GM12873 (cell line): Measurements from ENCODE around the gene RSL1D1.

Source experiments
- TF ChIP-seq, protein P1 (sequence below): IDR thresholded peaks from 2 replicates; pipeline ENCODE4 v1.5.1; 2012; ENCODE audit warnings: low read depth, mild to moderate bottlenecking, moderate library complexity, low read length, control low read depth; ENCODE audit not compliant: insufficient read depth; ENCODE audit errors: missing control alignments

The RSL1D1 gene

DNA sequence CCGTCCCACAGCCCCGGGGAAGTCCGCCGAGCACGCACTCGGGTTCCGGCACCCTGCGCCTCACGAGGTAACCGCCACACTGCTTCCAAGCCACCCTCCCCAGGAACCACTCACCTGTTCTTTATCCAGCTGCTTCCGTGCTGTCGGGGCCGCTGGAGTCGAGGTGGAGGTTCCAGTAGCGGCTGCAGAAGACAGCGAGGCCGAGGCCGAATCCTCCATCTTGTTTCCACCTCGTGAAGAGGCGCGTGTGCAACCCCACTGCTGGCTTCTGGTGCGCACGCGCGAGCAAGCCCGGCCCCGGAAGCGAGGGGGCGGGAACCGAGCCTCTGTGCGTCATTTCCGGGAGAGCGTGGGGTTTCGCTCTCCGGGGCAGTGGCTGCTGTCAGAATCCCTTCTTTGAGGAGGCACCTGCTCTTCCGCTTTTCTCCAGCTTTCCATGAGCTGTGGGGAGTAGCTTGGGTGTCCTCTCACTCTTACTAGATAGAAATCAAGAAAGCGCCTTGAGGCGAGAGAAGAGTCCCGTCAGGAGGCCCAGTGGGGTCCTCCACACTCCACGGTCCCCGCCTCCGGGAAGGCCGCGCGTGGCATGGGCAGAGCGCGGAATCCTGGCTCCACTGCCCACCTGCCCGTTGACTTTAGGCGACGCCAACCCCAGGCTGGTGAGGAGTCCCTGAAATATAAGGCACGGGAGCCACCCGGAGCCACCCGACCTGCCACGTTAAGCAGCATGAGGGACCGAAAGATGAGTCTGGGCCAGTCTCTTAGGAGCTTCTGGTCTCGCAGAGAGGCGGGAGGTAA lies at the start of gene RSL1D1:
Gene RSL1D1, minus strand, starts transcription at position 249 of the 798 bp plus-strand sequence. Its CDS starts 30 bp downstream, at position 219.
- TF ChIP-seq, protein P1, sequence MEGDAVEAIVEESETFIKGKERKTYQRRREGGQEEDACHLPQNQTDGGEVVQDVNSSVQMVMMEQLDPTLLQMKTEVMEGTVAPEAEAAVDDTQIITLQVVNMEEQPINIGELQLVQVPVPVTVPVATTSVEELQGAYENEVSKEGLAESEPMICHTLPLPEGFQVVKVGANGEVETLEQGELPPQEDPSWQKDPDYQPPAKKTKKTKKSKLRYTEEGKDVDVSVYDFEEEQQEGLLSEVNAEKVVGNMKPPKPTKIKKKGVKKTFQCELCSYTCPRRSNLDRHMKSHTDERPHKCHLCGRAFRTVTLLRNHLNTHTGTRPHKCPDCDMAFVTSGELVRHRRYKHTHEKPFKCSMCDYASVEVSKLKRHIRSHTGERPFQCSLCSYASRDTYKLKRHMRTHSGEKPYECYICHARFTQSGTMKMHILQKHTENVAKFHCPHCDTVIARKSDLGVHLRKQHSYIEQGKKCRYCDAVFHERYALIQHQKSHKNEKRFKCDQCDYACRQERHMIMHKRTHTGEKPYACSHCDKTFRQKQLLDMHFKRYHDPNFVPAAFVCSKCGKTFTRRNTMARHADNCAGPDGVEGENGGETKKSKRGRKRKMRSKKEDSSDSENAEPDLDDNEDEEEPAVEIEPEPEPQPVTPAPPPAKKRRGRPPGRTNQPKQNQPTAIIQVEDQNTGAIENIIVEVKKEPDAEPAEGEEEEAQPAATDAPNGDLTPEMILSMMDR: no peak

DNA sequence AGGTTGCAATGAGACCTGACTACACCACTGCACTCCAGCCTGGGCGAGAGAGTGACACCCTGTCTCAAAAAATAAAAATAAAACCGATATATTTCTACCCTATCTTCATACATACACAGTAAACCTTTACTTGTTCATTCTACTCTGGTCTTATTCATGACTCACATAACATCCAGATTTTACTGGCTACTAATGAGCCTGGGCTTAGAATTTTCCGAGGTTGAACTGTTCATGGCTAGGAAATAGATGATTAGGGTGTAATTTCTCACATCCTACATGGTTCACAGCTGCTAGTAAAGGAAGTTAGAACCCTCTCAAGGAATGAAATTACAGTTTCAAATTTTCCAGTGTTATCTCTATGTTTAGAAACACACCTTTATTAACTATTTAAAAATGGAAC lies 49.7 kb upstream of the RSL1D1 start:
- TF ChIP-seq, protein P1: no peak

DNA sequence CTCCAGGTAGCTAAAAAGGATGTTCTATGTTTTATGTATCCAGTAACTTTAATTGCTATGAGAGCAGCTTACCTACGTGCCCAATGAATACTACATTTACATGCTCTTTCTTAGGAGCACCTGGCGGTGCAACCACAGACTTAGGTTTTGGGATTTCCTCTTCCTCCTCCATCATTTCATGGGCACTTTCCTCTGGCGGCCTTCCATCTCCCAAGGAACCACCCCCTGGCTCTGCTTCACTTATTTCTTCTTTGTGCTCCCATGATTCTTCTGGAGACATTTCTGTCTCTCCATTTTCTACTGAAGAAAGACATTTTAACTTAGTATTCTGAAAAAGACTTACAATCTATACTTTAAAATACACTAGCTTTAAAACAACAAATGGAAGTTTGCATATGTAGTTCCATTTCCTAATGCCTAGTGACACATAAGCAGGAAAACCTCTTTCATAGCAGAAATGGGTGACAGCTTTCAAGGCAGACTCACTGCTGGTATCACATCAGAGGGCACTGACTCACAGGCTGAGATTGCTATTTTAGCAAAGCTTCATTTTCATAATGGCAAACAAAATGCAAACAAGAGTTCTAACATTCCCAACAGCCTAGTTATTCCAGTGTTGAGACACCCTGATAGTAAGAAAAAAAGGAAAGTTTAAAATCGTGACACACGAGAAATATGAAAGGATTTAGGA lies 45.3 kb upstream of the RSL1D1 start:
- TF ChIP-seq, protein P1: no peak

DNA sequence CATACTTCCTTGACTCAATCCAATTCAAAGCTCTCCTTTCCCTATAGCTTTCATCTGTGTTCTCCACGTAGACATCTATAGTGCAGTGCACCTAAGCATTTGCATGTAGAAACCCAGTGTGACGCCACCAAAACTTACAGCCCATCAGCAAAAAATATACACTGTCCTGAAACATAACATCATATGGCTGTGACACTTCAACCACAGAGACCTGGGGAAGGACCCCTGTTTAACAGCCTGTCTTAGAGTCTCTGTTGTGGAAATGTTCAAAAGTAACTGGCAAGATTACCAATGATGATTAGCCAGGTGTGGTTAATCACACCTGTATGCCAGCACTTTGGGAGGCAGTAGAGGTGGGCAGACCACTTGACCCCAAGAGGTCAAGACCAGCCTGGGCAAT lies 42.2 kb upstream of the RSL1D1 start:
- TF ChIP-seq, protein P1: no peak

DNA sequence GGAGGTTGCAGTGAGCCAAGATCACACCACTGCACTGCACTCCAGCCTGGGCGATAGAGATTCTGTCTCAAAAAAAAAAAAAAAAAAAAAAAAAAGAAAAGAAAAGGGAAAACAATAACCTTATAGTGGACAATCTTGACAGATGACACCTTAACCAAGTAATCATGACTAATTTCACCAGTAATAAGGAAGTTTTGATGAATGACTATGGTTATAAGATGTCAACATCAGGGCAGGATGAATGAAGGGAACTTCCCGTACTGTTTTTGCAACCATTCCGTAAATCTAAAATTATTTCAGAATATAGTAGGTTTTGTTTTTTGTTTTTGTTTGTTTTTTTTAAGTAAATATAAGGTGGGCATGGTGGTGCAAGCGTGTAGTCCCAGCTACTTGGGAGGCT lies 41.4 kb upstream of the RSL1D1 start:
- TF ChIP-seq, protein P1: no peak

DNA sequence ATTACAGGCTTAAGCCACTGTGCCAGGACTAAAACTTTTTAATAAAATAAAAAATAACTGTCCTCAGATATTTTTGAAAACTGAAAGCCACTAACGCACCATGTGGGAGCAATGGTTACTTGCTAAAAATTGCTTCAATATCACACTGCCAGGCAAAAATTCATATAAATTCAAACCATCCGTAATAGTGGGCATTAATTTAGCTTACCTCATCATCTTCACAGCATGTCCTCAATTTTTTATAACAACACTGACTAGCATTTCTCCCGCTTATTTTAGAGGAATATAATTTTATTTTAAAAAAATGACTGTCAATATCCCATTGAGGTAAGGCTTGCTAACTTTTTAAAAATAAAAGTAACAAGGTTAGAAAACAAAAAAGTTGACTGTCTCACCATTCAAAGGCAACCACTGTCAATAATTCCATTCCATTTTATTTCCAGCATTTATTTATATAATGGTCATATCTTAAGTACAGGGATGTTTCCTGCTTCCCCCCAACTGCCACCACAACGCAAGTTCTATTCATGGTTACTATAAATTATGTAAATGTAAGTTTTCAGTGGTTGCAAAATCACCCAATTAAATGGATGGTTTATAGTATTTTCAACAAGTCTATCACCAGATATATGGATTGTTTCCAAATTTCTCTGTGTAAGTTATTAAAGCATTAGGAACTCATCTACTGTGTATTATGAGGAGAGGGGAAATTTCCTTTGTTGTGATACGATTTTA lies 39.1 kb upstream of the RSL1D1 start:
- TF ChIP-seq, protein P1: no peak

DNA sequence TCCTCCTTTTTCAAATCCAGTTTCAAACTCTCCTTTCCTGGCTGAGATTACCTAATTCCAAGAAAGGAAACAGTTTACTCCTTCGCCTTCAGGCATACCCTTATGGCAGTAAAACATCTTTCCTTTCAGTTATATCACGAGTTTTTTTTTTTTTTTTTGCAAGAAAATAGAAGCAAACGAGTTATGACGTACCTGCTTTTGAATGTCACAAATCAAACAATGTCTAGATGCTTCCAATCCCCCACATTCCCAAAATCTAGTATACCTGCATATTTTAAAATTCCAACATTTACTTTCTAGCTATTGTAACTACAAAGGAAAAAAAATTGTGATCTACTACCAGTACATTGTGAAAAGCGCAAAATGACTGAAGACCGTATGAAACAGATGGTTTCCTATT lies 35.5 kb upstream of the RSL1D1 start:
- TF ChIP-seq, protein P1: no peak
